ENCODE results near the gene RFTN1. TPM values are rescaled to one million over a fixed set of nuclear protein-coding genes. Genes with fewer than 3 reads are reported as not detected.

RFTN1 gene
- total RNA-seq, 1 experiment from 2014 or later, result 2.2 TPM

- no peak overlapping the region for H2AFZ ChIP-seq (ENCODE audit: low read length)
- Mint-ChIP-seq H3K9me3 (no peaks in the 10 kb centered on the region), H3K27me3 (ENCODE audit: low read depth) (no peaks in the 10 kb centered on the region; the same call in 1 of the 2 replicates), H3K4me3 (no peak overlapping the region), H3K36me3 (ENCODE audit: insufficient read depth in 1 of 3, low read depth in 3 of 3) (peaks cover 2 to 20% (median 7%) of the 10 kb centered on the region in 3 experiments; a peak in 6 of 7 replicates), H3K27ac (no peak overlapping the region), H3K4me1 (peaks cover 5 to 6% of the 10 kb centered on the region in 2 experiments; a peak in 3 of 4 replicates)
- no peaks in the 10 kb centered on the region for H4K20me1 ChIP-seq (ENCODE audit: control insufficient read depth, insufficient read depth, insufficient read length)
- no peak overlapping the region for H3K4me2 ChIP-seq (ENCODE audit: insufficient read depth, insufficient read length, low read length)
- H3K9me3 ChIP-seq (ENCODE audit: control insufficient read depth, low read depth, low read length), result no peaks in the 10 kb centered on the region
- no peak overlapping the region for H2BK12ac ChIP-seq (ENCODE audit: insufficient read length, low read depth, low read length)
- H3K9ac ChIP-seq (ENCODE audit: extremely low read depth, insufficient read length, low read length), result no peak overlapping the region
- no CpG with 5 or more reads among the region's 7 CpGs for WGBS (ENCODE audit: extremely low coverage, insufficient read length, low lambda C conversion rate)
- H3K4ac ChIP-seq (ENCODE audit: low read depth, low read length), result no peak overlapping the region
- no peak overlapping the region for H3K14ac ChIP-seq (ENCODE audit: insufficient read depth, low read length)
- TF ChIP-seq, protein P1, sequence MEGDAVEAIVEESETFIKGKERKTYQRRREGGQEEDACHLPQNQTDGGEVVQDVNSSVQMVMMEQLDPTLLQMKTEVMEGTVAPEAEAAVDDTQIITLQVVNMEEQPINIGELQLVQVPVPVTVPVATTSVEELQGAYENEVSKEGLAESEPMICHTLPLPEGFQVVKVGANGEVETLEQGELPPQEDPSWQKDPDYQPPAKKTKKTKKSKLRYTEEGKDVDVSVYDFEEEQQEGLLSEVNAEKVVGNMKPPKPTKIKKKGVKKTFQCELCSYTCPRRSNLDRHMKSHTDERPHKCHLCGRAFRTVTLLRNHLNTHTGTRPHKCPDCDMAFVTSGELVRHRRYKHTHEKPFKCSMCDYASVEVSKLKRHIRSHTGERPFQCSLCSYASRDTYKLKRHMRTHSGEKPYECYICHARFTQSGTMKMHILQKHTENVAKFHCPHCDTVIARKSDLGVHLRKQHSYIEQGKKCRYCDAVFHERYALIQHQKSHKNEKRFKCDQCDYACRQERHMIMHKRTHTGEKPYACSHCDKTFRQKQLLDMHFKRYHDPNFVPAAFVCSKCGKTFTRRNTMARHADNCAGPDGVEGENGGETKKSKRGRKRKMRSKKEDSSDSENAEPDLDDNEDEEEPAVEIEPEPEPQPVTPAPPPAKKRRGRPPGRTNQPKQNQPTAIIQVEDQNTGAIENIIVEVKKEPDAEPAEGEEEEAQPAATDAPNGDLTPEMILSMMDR (conservative IDR thresholded peaks at IDR 0.05), result no peak
- H3K18ac ChIP-seq (ENCODE audit: insufficient read length, low read depth, low read length), result no peak overlapping the region
- H4K5ac ChIP-seq (ENCODE audit: insufficient read length, low read depth, low read length), result no peak overlapping the region
- H4K8ac ChIP-seq (replicated peaks; ENCODE audit: insufficient read length, low read depth, low read length), result no peak overlapping the region
- H2BK5ac ChIP-seq (ENCODE audit: insufficient read length, low read length), result no peak overlapping the region
- no peaks in the 10 kb centered on the region for H3K4me1 ChIP-seq (ENCODE audit: insufficient read depth, low read length)
- H3K23me2 ChIP-seq (ENCODE audit: insufficient read length, low read depth, low read length, poor library complexity, severe bottlenecking), result no peaks in the 10 kb centered on the region
- no peak overlapping the region for H3T11ph ChIP-seq (ENCODE audit: low read length)
- H4K91ac ChIP-seq (ENCODE audit: insufficient read length, low read depth, low read length), result no peak overlapping the region
- no peak overlapping the region for H2AK5ac ChIP-seq (ENCODE audit: insufficient read length, low read length)
- no peaks in the 10 kb centered on the region for H3K79me2 ChIP-seq (ENCODE audit: insufficient read depth, low read length)
- H3K27ac ChIP-seq (ENCODE audit: insufficient read length, low read depth, low read length), result no peak overlapping the region
- no peak overlapping the region for H2BK20ac ChIP-seq (ENCODE audit: low read depth, low read length, poor library complexity, severe bottlenecking)
- no peaks in the 10 kb centered on the region for H3K79me1 ChIP-seq (ENCODE audit: insufficient read depth, low read depth, low read length, poor library complexity, severe bottlenecking)
- H3K27me3 ChIP-seq (ENCODE audit: insufficient read depth, low read length), result no peaks in the 10 kb centered on the region
- DNase-seq, result no peak
- H2BK15ac ChIP-seq (ENCODE audit: low read depth, low read length), result no peak overlapping the region
- no peak overlapping the region for H3K56ac ChIP-seq (ENCODE audit: insufficient read length, low read depth, low read length)
- no peak overlapping the region for H2BK120ac ChIP-seq (ENCODE audit: low read depth, low read length, poor library complexity, severe bottlenecking)
- no peak overlapping the region for H3K23ac ChIP-seq (ENCODE audit: insufficient read length, low read depth, low read length)
Observed at GRCh38 chr3:16318176-16318575, 195.3 kb downstream of the RFTN1 start.
